ENCODE measurements around the gene KLHL29. TPM values are rescaled to one million over a fixed set of nuclear protein-coding genes. Genes with fewer than 3 reads are reported as not detected.

Gene KLHL29
- total RNA-seq, 1 donor from 2014 or later = 0.65 TPM

- DNase-seq (peak; percentile 36), ATAC-seq (ENCODE audit: poor library complexity) (no peak)
- intact Hi-C loops (cut with DNase I) = no loop called here
Observed at GRCh38 chr2:23513245-23513871, 128.4 kb downstream of the KLHL29 start.

GRCh38 chr2:23513872-23514793, 129.2 kb downstream of the KLHL29 start:
- ATAC-seq (ENCODE audit: poor library complexity) = peak; percentile 77
- DNase-seq = peak; percentile 37
- intact Hi-C loops (cut with DNase I) = no loop called here

GRCh38 chr2:23516520-23517256, 131.7 kb downstream of the KLHL29 start:
- no peak for ATAC-seq (ENCODE audit: poor library complexity)
- intact Hi-C loops (cut with DNase I) = no loop called here
- DNase-seq = peak; percentile 21

DNA sequence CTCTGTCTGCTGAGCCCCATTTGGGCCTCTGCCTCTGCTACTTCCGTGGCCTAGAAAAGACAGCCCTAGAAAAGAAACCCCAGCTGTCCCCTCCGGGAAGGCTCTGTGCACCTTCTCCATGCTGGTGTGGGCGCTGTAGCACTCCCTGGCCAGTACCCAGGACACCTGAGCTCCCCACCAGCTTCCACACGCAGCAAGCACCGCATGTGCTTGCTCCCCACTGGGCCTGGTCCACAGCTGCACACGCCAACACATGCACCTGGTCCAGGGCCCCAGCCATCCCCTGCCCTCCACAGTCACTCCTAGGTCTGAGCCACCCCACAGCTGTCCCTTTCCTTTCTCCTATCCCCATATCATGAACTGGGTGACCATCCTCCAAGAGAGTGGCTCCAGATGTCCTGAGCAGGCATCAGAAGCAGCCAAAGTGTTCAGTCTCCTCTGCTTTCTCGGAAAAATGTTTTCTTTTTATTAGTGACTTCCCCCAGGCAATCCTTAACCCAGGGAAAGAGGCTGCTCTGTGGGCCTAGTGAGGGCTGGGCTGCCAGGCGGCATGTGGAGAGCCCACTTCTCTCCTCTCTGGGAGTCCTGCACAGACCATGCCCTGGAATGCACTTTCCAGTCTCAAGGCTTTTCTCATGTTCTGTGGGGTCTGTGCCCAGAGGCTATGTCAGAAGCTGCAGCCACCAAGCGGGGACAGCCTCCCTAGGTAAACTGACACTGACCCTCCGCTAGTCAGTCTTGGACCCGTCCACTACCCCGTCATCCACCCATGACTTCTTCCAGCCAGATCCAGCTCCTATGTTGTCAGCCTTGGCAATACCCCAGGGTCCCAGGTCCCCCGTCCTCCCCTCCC, 133.7 kb downstream of the KLHL29 start:
- intact Hi-C loops (cut with DNase I) = no loop called here
- ATAC-seq (ENCODE audit: poor library complexity) (no peak), DNase-seq (no peak)

- ATAC-seq (ENCODE audit: poor library complexity) (no peak), DNase-seq (peak; percentile 46)
- intact Hi-C loops (cut with DNase I) = no loop called here
Observed at GRCh38 chr2:23519334-23519651, 134.3 kb downstream of the KLHL29 start.

GRCh38 chr2:23520256-23520655, 135.3 kb downstream of the KLHL29 start:
- ATAC-seq (ENCODE audit: poor library complexity) = no peak
- intact Hi-C loops (cut with DNase I) = no loop called here
- DNase-seq = peak; percentile 11

DNA sequence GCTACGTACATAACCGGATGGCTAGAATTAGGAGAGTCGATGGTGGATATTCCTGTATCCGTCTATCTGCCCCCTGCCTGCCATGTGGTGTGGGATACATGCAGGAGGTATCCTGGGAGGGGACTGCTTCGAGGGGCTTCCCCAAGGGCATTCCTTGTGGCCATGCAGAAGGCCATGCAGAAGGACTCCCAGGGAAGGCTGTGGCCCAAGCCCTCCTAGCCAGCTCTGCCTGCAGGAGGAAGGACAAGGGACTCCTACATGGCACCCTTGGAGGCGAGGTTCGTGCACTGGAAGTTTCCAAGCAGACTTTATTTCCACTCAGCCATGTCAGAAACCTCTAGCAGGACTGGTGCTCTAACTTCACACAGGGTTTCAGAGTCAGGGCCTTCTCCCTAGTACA, 136.1 kb downstream of the KLHL29 start:
- intact Hi-C loops (cut with DNase I) = no loop called here
- peak; percentile 30 for DNase-seq
- ATAC-seq (ENCODE audit: poor library complexity) = no peak

- ATAC-seq (ENCODE audit: poor library complexity) (no peak), DNase-seq (peak; percentile 7)
- intact Hi-C loops (cut with DNase I) = no loop called here
Observed at GRCh38 chr2:23522726-23523372, 137.9 kb downstream of the KLHL29 start.

DNA sequence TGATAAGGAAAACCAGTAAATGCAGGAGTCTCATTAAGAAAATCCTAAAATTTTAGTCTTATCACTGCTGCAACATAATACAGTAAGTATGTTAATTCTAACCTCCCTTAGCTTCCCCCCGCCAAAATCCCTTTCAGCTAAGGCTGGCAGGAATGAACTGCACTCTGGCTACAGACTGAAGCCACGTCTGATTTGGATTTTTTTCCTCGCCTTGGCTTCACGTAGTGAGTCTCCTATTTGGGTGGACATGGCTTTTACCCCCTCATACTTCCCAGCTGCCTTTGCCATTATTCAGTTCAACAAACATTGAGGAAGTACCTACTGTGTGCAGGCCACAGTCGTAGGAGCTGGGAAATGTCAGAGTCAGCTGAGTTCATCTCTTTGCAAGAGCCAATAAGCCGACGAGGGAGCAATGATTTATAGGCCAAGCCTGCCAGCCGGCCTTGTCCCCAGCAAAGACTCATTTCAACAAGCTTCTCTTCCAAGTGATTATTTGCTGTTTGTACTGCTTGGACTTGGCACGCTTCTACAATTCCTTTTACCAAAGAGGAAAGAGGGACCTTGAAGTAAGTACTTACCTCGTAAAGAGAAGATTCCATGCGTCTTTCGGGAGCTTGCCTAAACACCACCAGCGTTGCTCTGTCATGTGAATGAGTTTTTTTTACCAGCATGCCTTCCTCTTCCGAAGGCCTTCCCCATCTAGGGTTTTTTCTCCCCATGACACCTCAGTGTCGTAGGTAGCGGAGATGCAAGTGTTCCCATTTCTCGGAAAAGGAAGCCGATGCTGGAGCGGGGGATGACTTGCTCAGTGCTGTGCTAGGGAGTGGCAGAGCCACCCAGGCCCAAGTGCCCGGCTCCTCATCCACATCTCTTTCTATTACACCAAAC, 138.6 kb downstream of the KLHL29 start:
- ATAC-seq (ENCODE audit: poor library complexity) (peak; percentile 76), DNase-seq (peak; percentile 57)
- intact Hi-C loops (cut with DNase I) = no loop called here

DNA sequence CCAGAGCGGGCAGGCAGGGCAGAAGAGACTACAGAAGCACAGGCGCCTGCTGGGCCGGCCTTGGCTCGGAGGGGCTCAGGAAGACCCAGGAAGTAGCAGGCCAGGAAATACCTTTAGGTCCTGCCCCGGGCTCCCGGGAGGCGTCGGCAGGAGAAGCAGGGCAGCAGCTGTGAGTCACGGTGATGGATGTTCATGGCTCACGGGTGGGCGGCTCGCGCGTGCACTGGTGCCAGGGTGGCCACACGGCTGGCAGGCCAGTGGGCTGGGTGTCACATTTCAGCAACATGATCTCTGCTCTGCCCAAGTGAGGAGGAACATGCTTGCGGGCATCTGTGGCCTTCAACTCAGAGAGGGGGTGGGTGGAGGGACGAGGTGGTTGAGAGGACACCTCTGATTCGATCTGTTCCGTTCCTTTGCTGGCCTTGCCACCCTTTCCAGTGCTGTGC, 139.3 kb downstream of the KLHL29 start:
- intact Hi-C loops (cut with DNase I) = no loop called here
- ATAC-seq (ENCODE audit: poor library complexity) (peak; percentile 21), DNase-seq (peak; percentile 34)

DNA sequence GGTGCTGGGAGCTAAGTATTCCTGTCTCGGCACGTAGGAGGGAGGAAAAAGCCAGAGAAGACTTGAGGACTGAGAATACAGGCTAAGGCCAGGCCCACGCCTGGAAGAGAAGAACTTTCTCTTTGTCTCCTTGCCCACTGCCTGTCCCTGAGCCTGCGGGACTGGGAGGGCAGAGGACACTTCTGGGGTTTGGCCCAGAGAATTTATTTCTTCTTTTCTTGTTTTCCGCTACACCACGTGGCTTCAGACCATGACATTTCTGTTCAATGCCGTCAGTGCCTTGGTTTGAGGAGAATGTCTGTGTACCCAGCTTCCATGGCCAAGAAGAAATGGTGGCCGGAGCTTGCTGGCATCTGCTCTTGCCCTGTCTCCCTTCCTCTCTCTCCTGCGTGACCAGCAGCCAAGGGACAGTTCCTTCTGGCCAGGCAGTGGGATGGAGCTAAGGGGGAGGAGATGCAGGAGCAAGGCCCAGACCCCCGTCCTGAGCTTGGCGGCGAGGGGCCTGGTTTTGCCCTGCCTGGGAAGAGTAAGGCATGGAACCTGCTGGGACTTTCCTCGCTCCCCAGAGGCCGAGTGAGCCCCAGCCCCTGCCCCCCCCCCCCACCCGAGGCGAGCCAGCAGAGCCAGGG, 140.3 kb downstream of the KLHL29 start:
- no peak for ATAC-seq (ENCODE audit: poor library complexity)
- intact Hi-C loops (cut with DNase I) = no loop called here
- DNase-seq = peak; percentile 35

- peak; percentile 30 for DNase-seq
- no peak for ATAC-seq (ENCODE audit: poor library complexity)
- intact Hi-C loops (cut with DNase I) = no loop called here
Observed at GRCh38 chr2:23526114-23526513, 141.1 kb downstream of the KLHL29 start.

DNA sequence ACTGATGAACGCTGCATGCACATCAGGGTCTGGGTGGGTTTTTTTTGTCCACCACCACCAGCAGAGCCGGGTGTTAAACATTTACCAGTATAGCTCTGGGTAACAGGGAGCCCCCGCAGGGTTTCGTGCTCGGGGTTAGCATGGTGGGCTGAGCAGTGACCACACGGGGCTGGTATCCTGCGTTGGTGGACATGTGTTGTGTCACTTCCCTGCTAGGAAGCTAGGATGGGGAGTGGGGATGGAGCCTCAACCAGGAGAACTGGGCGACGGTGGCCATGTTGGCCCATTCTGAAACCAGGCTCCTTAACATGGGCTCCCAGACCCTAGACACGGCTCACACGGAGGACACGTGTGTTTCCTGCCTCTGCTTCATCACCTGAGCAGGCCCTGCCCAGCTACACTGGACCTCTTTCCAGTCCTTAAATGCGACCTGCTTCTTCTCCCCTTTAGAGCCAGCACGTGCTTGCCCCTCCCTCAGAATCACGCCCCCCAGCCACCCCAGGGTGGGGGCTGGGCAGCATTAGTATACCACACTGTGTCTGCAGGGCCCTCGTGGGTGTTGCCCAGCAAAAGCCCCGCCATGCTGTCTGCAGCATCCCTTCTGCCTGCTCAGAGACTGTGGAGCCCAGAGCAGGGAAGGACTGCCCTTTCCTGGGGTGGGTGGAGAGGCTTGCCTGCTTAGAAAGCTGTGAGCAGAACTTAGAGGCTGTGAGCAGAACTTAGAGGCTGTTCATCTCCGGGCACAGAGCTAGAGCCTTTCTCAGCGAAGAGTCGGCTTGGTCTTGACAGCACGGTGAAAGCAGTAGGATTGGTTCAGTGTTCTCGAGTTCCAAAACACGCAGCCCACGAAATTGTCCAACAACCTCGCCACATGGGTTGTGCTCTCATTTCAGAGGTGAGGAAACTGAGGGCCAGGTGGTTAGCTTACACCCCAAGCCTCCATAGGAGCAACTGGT, 142.1 kb downstream of the KLHL29 start:
- intact Hi-C loops (cut with DNase I) = no loop called here
- DNase-seq (peak; percentile 22), ATAC-seq (ENCODE audit: poor library complexity) (no peak)

DNA sequence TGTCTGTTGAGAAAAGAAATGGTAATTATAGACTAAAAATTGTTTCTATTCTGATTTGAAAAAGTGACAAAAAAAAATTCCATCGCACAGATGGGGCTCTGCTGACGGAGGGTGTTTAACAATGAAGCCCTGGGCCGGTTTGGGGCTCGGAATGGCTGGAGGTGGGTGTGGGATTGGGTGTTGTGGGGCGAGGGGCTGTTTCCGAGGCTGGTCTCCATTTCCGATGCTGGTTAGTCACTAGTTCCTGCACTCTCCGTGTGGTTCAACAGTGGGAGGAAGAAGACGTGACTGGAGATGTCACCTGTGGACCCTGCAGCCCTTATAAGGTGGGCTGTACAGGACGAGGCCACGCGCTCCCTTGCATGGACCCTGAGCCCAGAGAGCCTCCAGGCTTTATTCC, 143.2 kb downstream of the KLHL29 start:
- DNase-seq (no peak), ATAC-seq (ENCODE audit: poor library complexity) (no peak)
- intact Hi-C loops (cut with DNase I) = no loop called here

DNA sequence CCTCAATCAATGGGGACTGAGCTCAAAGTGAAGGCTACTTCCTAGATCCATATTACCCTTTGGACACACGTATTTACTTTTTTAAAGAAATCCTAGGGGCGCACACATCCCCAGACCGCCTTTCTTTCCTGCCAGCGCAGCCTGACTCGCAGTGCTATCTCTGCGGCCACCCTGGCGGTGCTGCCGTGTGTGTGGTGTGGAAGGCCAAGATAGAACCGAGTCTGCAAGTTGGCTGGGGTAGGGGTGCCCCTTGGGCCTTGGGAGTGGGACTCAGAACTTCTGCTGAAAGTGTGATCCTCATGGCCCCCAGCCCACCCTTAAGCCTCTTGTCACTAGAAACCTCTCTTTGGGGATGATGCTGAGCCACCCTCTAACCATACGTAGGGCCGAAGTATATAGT, 143.7 kb downstream of the KLHL29 start:
- intact Hi-C loops (cut with DNase I) = no loop called here
- DNase-seq = no peak
- ATAC-seq (ENCODE audit: poor library complexity) = no peak

DNA sequence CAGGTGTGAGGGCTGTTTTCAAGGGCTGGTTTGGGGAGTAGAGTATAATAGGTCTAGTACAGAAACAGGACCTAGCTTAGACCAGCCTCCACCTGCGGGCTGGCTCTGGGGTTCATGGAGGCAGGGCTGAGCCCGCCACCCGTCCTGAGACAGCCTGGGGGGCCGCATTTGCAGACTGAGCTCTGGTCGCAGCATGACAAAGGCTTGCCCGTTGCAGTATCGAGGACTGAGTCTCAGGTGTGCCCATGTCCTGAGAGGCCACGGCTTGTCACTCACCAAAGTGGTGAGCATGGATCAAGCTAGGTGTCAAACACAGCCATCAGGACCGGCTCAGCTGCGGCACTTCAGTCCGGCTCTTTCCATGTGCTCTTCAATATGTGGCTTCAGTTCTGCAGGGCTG, 144.7 kb downstream of the KLHL29 start:
- no peak for ATAC-seq (ENCODE audit: poor library complexity)
- intact Hi-C loops (cut with DNase I) = no loop called here
- no peak for DNase-seq

All from Right ventricle myocardium superior (tissue), 1 donor.